Neural progenitor cell (in vitro differentiated cells): ENCODE data around the gene ATP23. TPM values are rescaled to one million over a fixed set of nuclear protein-coding genes. Genes with fewer than 3 reads are reported as not detected.
A peak's percentile ranks its signal among the peaks of the same experiment; 100 is the strongest.

Experiments
- DNase-seq: peaks from one replicate; pipeline ENCODE4 v3.0.0-alpha.2; 2016; ENCODE audit warnings: low spot score
- H2AFZ ChIP-seq: fragments of 200-600 bp; sonication (generic); replicated peaks from 2 replicates; pipeline ENCODE4 v1.6.1; 2016; ENCODE audit warnings: antibody characterized with exemption
- H3F3A ChIP-seq: fragments of 200-600 bp; sonication (generic); 2 replicates; pipeline ENCODE4 v1.6.1; 2016; ENCODE audit warnings: antibody characterized with exemption, low read depth
- H3K27ac ChIP-seq: fragments of 200-600 bp; sonication (generic); 2 replicates; pipeline ENCODE4 v1.5.1; 2016; ENCODE audit warnings: mild to moderate bottlenecking
- H3K27me3 ChIP-seq: fragments of 200-600 bp; sonication (generic); 2 replicates; pipeline ENCODE4 v1.6.1; 2016; ENCODE audit warnings: mild to moderate bottlenecking, moderate library complexity
- H3K36me3 ChIP-seq: fragments of 200-600 bp; sonication (generic); 2 replicates; pipeline ENCODE4 v1.5.1; 2016
- H3K4me1 ChIP-seq: fragments of 200-600 bp; sonication (generic); 2 replicates; pipeline ENCODE4 v1.6.1; 2016; ENCODE audit warnings: mixed run types
- H3K4me2 ChIP-seq: fragments of 200-600 bp; sonication (generic); 2 replicates; pipeline ENCODE4 v1.6.1; 2016
- H3K4me3 ChIP-seq: fragments of 200-600 bp; sonication (generic); 2 replicates; pipeline ENCODE4 v1.5.1; 2016
- H3K79me2 ChIP-seq: fragments of 200-600 bp; sonication (generic); 2 replicates; pipeline ENCODE4 v1.6.1; 2016; ENCODE audit warnings: low read depth
- H3K9ac ChIP-seq: fragments of 200-600 bp; sonication (generic); 2 replicates; pipeline ENCODE4 v1.6.1; 2016
- H3K9me3 ChIP-seq: fragments of 200-600 bp; sonication (generic); 2 replicates; pipeline ENCODE4 v1.5.1; 2016; ENCODE audit warnings: low read depth
- H4K20me1 ChIP-seq: fragments of 200-600 bp; sonication (generic); 2 replicates; pipeline ENCODE4 v1.6.1; 2016; ENCODE audit warnings: low read depth
- H3K27ac Mint-ChIP-seq: 3 replicates; pipeline ENCODE4 v1.8.0; 2021; ENCODE audit warnings: mixed read lengths
- H3K27me3 Mint-ChIP-seq: 2 replicates; pipeline ENCODE4 v1.8.0; 2022; ENCODE audit warnings: low read depth, mild to moderate bottlenecking, inconsistent platforms, moderate library complexity, mixed read lengths; ENCODE audit not compliant: insufficient read depth
- H3K36me3 Mint-ChIP-seq: 3 replicates; pipeline ENCODE4 v1.8.0; 2021; ENCODE audit warnings: mixed read lengths
- H3K4me1 Mint-ChIP-seq: 3 replicates; pipeline ENCODE4 v1.8.0; 2021; ENCODE audit warnings: mixed read lengths
- H3K4me3 Mint-ChIP-seq: 3 replicates; pipeline ENCODE4 v1.8.0; 2021; ENCODE audit warnings: mild to moderate bottlenecking, moderate library complexity, mixed read lengths
- H3K9me3 Mint-ChIP-seq: 3 replicates; pipeline ENCODE4 v1.8.0; 2020; ENCODE audit warnings: mixed read lengths
- CTCF ChIP-seq: fragments of 200-600 bp; sonication (generic); IDR thresholded peaks from 2 replicates; pipeline ENCODE4 v1.5.1; 2017; ENCODE audit warnings: antibody characterized with exemption, mild to moderate bottlenecking
- EZH2 ChIP-seq: fragments of 200-600 bp; sonication (generic); IDR thresholded peaks from 2 replicates; pipeline ENCODE4 v1.6.1; 2017; ENCODE audit warnings: antibody characterized with exemption, mild to moderate bottlenecking, moderate library complexity
- EZH2phosphoT487 ChIP-seq: fragments of 200-600 bp; sonication (generic); IDR thresholded peaks from 2 replicates; pipeline ENCODE4 v1.6.1; 2017; ENCODE audit warnings: antibody characterized with exemption
- total RNA-seq: library from RNA; depleted of rRNA; stranded (reverse); fragments of >200 nt; gene quantifications from 2 replicates; pipeline ENCODE4 v1.2.3, GENCODE V29; 2015; ENCODE audit warnings: low replicate concordance

Gene ATP23
- total RNA-seq, 1 donor from 2014 or later = 11.4 TPM

- no peak for DNase-seq
- Histone ChIP-seq H3K27ac (peak overlapping the region; percentile 60), H2AFZ (peak overlapping the region; percentile 89)
Observed at GRCh38 chr12:57894399-57895292, 46.7 kb upstream of the ATP23 start.

DNA sequence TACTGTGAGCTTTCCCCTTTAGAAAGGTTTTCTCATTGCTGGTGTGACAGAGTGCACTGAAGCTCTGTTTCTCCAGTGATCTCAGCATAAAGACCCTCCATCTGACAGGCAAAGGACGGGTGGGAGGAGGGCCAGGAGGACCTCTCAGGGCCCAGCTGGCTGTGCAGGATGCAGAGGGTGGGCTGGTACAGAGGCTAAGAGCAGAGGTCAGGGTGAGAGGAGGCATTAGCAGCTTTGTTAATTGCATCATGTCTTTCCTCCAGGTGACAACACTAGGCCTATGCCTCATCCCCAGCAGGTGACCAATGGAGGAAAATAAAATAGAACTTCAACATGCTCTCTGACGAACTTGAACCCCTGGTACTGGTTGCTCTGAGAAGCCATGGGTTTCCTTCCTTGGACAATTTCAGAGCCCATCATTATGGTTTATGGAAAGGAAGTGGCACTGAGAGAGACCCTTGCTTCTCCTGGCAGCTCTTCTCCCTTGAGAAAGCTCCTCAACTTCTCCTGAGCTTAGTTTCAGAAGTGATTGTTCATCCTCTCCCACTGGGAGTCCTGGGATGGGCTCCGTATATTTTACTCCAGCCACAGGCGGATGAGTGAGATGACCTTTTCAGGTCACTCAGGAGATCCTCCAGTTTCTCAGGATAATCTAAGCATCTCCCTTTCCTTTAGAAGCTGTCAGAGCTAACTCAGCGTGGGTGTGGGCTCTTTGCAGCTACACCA lies 45.8 kb upstream of the ATP23 start:
- Mint-ChIP-seq H3K27ac (peak overlapping the region; percentile 95), H3K4me1 (peaks cover 53% of the 10 kb centered on the region), H3K9me3 (peaks cover 3% of the 10 kb centered on the region), H3K36me3 (no peaks in the 10 kb centered on the region), H3K27me3 (peaks cover 13% of the 10 kb centered on the region), H3K4me3 (peak overlapping the region; percentile 83)
- H3K4me1 ChIP-seq = peaks cover 49% of the 10 kb centered on the region
- no peaks in the 10 kb centered on the region for H3K27me3 ChIP-seq
- peak overlapping the region; percentile 39 for H3K4me3 ChIP-seq
- no peak for TF ChIP-seq EZH2phosphoT487
- TF ChIP-seq CTCF = no peak
- TF ChIP-seq EZH2 = no peak
- no peak overlapping the region for H3K9ac ChIP-seq
- peak overlapping the region; percentile 86 for H3K4me2 ChIP-seq
- no peak overlapping the region for H3K27ac ChIP-seq
- H3K79me2 ChIP-seq = no peaks in the 10 kb centered on the region
- H3K36me3 ChIP-seq = no peaks in the 10 kb centered on the region
- no peaks in the 10 kb centered on the region for H3K9me3 ChIP-seq
- peaks cover 32% of the 10 kb centered on the region for H3F3A ChIP-seq
- DNase-seq = no peak
- no peak overlapping the region for H2AFZ ChIP-seq
- no peaks in the 10 kb centered on the region for H4K20me1 ChIP-seq

More at GRCh38 chr12:57894399-57895292, 46.7 kb upstream of the ATP23 start:
- no peaks in the 10 kb centered on the region for H3K36me3 ChIP-seq
- no peak overlapping the region for H3K9ac ChIP-seq
- Mint-ChIP-seq H3K36me3 (no peaks in the 10 kb centered on the region), H3K27ac (peak overlapping the region; percentile 99), H3K4me1 (peaks cover 55% of the 10 kb centered on the region), H3K4me3 (peak overlapping the region; percentile 67), H3K9me3 (peaks cover 3% of the 10 kb centered on the region), H3K27me3 (peaks cover 13% of the 10 kb centered on the region)
- TF ChIP-seq EZH2phosphoT487 = no peak
- TF ChIP-seq CTCF = no peak
- H3K4me3 ChIP-seq = no peak overlapping the region
- no peaks in the 10 kb centered on the region for H3K9me3 ChIP-seq
- peaks cover 51% of the 10 kb centered on the region for H3K4me1 ChIP-seq
- no peaks in the 10 kb centered on the region for H4K20me1 ChIP-seq
- H3K27me3 ChIP-seq = no peaks in the 10 kb centered on the region
- no peaks in the 10 kb centered on the region for H3K79me2 ChIP-seq
- H3K4me2 ChIP-seq = peak overlapping the region; percentile 40
- peaks cover 32% of the 10 kb centered on the region for H3F3A ChIP-seq

DNA sequence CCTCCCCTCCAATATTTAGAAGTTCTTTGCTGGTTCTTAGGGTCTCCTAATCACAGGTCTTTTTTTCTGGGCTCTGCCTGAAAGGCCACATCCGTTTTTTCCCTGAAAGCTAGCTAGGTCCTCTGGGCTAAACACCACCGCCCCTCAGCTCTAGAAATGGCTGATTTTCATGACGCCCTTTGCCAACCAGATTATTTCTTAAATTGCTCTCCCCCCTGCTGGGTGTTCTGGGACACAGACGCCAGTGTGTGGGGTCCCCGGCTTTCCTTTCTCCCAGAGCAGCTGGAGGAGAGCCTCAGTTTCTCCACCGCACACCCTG lies 45.3 kb upstream of the ATP23 start:
- peak overlapping the region; percentile 74 for H2AFZ ChIP-seq
- no peak for TF ChIP-seq EZH2phosphoT487
- no peak for TF ChIP-seq EZH2
- TF ChIP-seq CTCF = no peak
- peak overlapping the region; percentile 83 for H3K4me3 Mint-ChIP-seq

More for the DNA sequence above, 45.3 kb upstream of the ATP23 start:
- Histone ChIP-seq H3K9me3 (no peaks in the 10 kb centered on the region), H3K36me3 (no peaks in the 10 kb centered on the region), H4K20me1 (no peaks in the 10 kb centered on the region), H3K4me2 (peak overlapping the region; percentile 86), H3K4me1 (peaks cover 49% of the 10 kb centered on the region), H3K79me2 (no peaks in the 10 kb centered on the region), H3F3A (peaks cover 32% of the 10 kb centered on the region), H3K9ac (no peak overlapping the region), H3K27ac (no peak overlapping the region), H3K27me3 (no peaks in the 10 kb centered on the region), H3K4me3 (peak overlapping the region; percentile 39)
- peak overlapping the region; percentile 95 for H3K27ac Mint-ChIP-seq
- no peaks in the 10 kb centered on the region for H3K36me3 Mint-ChIP-seq
- H3K4me1 Mint-ChIP-seq = peaks cover 53% of the 10 kb centered on the region
- H3K27me3 Mint-ChIP-seq = peaks cover 13% of the 10 kb centered on the region
- peak; percentile 20 for DNase-seq
- peaks cover 3% of the 10 kb centered on the region for H3K9me3 Mint-ChIP-seq
